IMR-90 (cell line): Measurements from ENCODE around the gene ASTE1. TPM values are rescaled to one million over a fixed set of nuclear protein-coding genes. Genes with fewer than 3 reads are reported as not detected.

Source experiments
- ATAC-seq: fragments of 200-7000 bp; cut with Tn5 transposase; 2 replicates; pipeline ENCODE4 v1.9.1; 2020; ENCODE audit warnings: low read depth, mild to moderate bottlenecking, moderate library complexity
- BruUV-seq: library from RNA; stranded (reverse); fragments of 400-500 nt; replicated peaks from 2 replicates; lab custom pipeline; 2021; lab: Mats Ljungman, UMichigan
- CTCF ChIA-PET: fragments of 300-600 bp; formaldehyde crosslinking; extraction: SDS; loops from one replicate; lab custom pipeline; 2021; ENCODE audit warnings: antibody characterized with exemption; lab: Yijun Ruan, JAX
- POLR2A ChIA-PET: fragments of 300-600 bp; sonication (Branson Sonifier 250); formaldehyde crosslinking; loops from one replicate; lab custom pipeline; 2022; ENCODE audit warnings: antibody characterized with exemption; ENCODE audit not compliant: unreplicated experiment; lab: Charles Lee
- DNase-seq: peaks from one replicate; pipeline ENCODE4 v3.0.0; 2013
- H2AFZ ChIP-seq: replicated peaks from 2 replicates; pipeline ENCODE3; 2013; ENCODE audit warnings: low read length, mild to moderate bottlenecking; ENCODE audit not compliant: poor library complexity
- H2AK5ac ChIP-seq: 2 replicates; pipeline ENCODE4 v1.6.1; 2013; ENCODE audit warnings: low read depth, low read length, inconsistent platforms
- H2AK9ac ChIP-seq: replicated peaks from 2 replicates; pipeline ENCODE3; 2013; ENCODE audit warnings: mild to moderate bottlenecking, low read depth, low read length, moderate library complexity; ENCODE audit not compliant: poor library complexity
- H2BK120ac ChIP-seq: 2 replicates; pipeline ENCODE4 v1.6.1; 2013; ENCODE audit warnings: low read depth, low read length, inconsistent platforms
- H2BK15ac ChIP-seq: 3 replicates; pipeline ENCODE4 v1.6.1; 2013; ENCODE audit warnings: low read depth, low read length, inconsistent platforms
- H2BK20ac ChIP-seq: 2 replicates; pipeline ENCODE4 v1.6.1; 2013; ENCODE audit warnings: low read depth, mild to moderate bottlenecking, inconsistent platforms, low read length, moderate library complexity
- H2BK5ac ChIP-seq: 2 replicates; pipeline ENCODE4 v1.6.1; 2013; ENCODE audit warnings: mild to moderate bottlenecking, low read depth, low read length, inconsistent platforms; ENCODE audit not compliant: poor library complexity, severe bottlenecking
- H3K14ac ChIP-seq: replicated peaks from 2 replicates; pipeline ENCODE4 v1.6.1; 2013; ENCODE audit warnings: low read depth, low read length, inconsistent platforms
- H3K18ac ChIP-seq: 2 replicates; pipeline ENCODE4 v1.6.1; 2013; ENCODE audit warnings: low read depth, low read length, control low read depth
- H3K23ac ChIP-seq: 2 replicates; pipeline ENCODE4 v1.6.1; 2013; ENCODE audit warnings: low read depth, low read length, inconsistent platforms
- H3K27ac ChIP-seq: 2 replicates; pipeline ENCODE4 v1.5.1; 2013; ENCODE audit warnings: mild to moderate bottlenecking, control low read depth, low read length; ENCODE audit not compliant: insufficient read depth
- H3K27me3 ChIP-seq: 2 replicates; pipeline ENCODE4 v1.6.1; 2013; ENCODE audit warnings: low read length; ENCODE audit not compliant: control insufficient read depth, insufficient read depth
- H3K36me3 ChIP-seq: 2 replicates; pipeline ENCODE4 v1.6.1; 2013; ENCODE audit warnings: low read length, mixed read lengths; ENCODE audit not compliant: control insufficient read depth, insufficient read depth
- H3K4ac ChIP-seq: 2 replicates; pipeline ENCODE4 v1.6.1; 2013; ENCODE audit warnings: low read depth, low read length, inconsistent platforms
- H3K4me1 ChIP-seq: 2 replicates; pipeline ENCODE4 v1.6.1; 2013; ENCODE audit warnings: low read length, mixed read lengths; ENCODE audit not compliant: control insufficient read depth, insufficient read depth
- H3K4me2 ChIP-seq: 2 replicates; pipeline ENCODE4 v1.6.1; 2013; ENCODE audit warnings: low read depth, mild to moderate bottlenecking, control low read depth, low read length, moderate library complexity
- H3K4me3 ChIP-seq: 2 replicates; pipeline ENCODE4 v1.5.1; 2013; ENCODE audit warnings: low read depth, mild to moderate bottlenecking, control low read depth, low read length, moderate library complexity; ENCODE audit not compliant: insufficient read depth
- H3K56ac ChIP-seq: 2 replicates; pipeline ENCODE4 v1.6.1; 2013; ENCODE audit warnings: low read length, inconsistent platforms; ENCODE audit not compliant: insufficient read depth; ENCODE audit errors: extremely low read depth
- H3K79me1 ChIP-seq, 2 experiments: 2 replicates each; pipeline ENCODE4 v1.6.1; 2013; ENCODE audit warnings: low read length in 2 of 2, inconsistent platforms in 1 of 2, low read depth in 1 of 2
- H3K9ac ChIP-seq: 2 replicates; pipeline ENCODE4 v1.6.1; 2013; ENCODE audit warnings: low read depth, low read length, control low read depth
- H3K9me1 ChIP-seq: 2 replicates; pipeline ENCODE4 v1.6.1; 2013; ENCODE audit warnings: low read length, inconsistent platforms; ENCODE audit not compliant: insufficient read depth
- H3K9me3 ChIP-seq: 2 replicates; pipeline ENCODE4 v1.6.1; 2013; ENCODE audit warnings: low read length; ENCODE audit not compliant: control insufficient read depth, insufficient read depth
- H4K20me1 ChIP-seq: 2 replicates; pipeline ENCODE4 v1.6.1; 2013; ENCODE audit warnings: low read length, inconsistent platforms; ENCODE audit not compliant: insufficient read depth
- H4K5ac ChIP-seq: 2 replicates; pipeline ENCODE4 v1.6.1; 2013; ENCODE audit warnings: mild to moderate bottlenecking, low read depth, low read length, control low read depth
- H4K8ac ChIP-seq, 2 experiments: 2 replicates each; pipeline ENCODE4 v1.6.1; 2013; ENCODE audit warnings: low read depth in 2 of 2, low read length in 2 of 2, control low read depth in 1 of 2, inconsistent platforms in 1 of 2
- H4K91ac ChIP-seq: 2 replicates; pipeline ENCODE4 v1.6.1; 2013; ENCODE audit warnings: low read depth, low read length, inconsistent platforms; ENCODE audit not compliant: insufficient read depth
- BHLHE40 ChIP-seq: fragments of 150-350 bp; IDR thresholded peaks from 2 replicates; pipeline ENCODE4 v1.6.1; 2016; ENCODE audit warnings: mild to moderate bottlenecking, low read depth, low read length
- CEBPB ChIP-seq: IDR thresholded peaks from 2 replicates; pipeline ENCODE4 v1.6.1; 2012; ENCODE audit warnings: low read depth, low read length, improper control_type of control experiment
- CHD1 ChIP-seq: IDR thresholded peaks from 2 replicates; pipeline ENCODE4 v1.6.1; 2012; ENCODE audit warnings: low read depth, low read length, improper control_type of control experiment
- ELK1 ChIP-seq: fragments of 150-350 bp; IDR thresholded peaks from 2 replicates; pipeline ENCODE4 v1.6.1; 2016; ENCODE audit warnings: low read depth, mild to moderate bottlenecking, low read length, moderate library complexity, borderline replicate concordance
- FOS ChIP-seq: fragments of 150-350 bp; IDR thresholded peaks from 2 replicates; pipeline ENCODE4 v1.6.1; 2016; ENCODE audit warnings: low read depth, low read length
- MAFK ChIP-seq: IDR thresholded peaks from 2 replicates; pipeline ENCODE4 v1.6.1; 2012; ENCODE audit warnings: low read depth, low read length, improper control_type of control experiment
- MAZ ChIP-seq: IDR thresholded peaks from 2 replicates; pipeline ENCODE4 v1.6.1; 2012; ENCODE audit warnings: low read depth, mild to moderate bottlenecking, low read length, improper control_type of control experiment, moderate library complexity, borderline replicate concordance
- MXI1 ChIP-seq: IDR thresholded peaks from 2 replicates; pipeline ENCODE4 v1.6.1; 2012; ENCODE audit warnings: low read depth, mild to moderate bottlenecking, low read length, moderate library complexity, borderline replicate concordance
- NFE2L2 ChIP-seq: fragments of 150-350 bp; IDR thresholded peaks from 2 replicates; pipeline ENCODE4 v1.6.1; 2016; ENCODE audit warnings: low read depth, mild to moderate bottlenecking, low read length
- POLR2A ChIP-seq: IDR thresholded peaks from 2 replicates; pipeline ENCODE4 v1.6.1; 2012; ENCODE audit warnings: mild to moderate bottlenecking, low read depth, low read length
- RAD21 ChIP-seq: IDR thresholded peaks from 2 replicates; pipeline ENCODE4 v1.6.1; 2012; ENCODE audit warnings: low read length, improper control_type of control experiment
- RCOR1 ChIP-seq: IDR thresholded peaks from 2 replicates; pipeline ENCODE4 v1.6.1; 2012; ENCODE audit warnings: mild to moderate bottlenecking, low read length, improper control_type of control experiment; ENCODE audit not compliant: insufficient replicate concordance
- SMC3 ChIP-seq: fragments of 150-350 bp; IDR thresholded peaks from 2 replicates; pipeline ENCODE4 v1.6.1; 2016; ENCODE audit warnings: low read depth, mild to moderate bottlenecking, antibody characterized with exemption, low read length, moderate library complexity
- USF2 ChIP-seq: fragments of 150-350 bp; IDR thresholded peaks from 2 replicates; pipeline ENCODE4 v1.6.1; 2017; ENCODE audit warnings: mild to moderate bottlenecking, antibody characterized with exemption, low read length, low read depth
- WGBS, 2 experiments: methylation state at CpG; one replicate each; pipeline versions ENCODE4 v1.1.5 to v1.1.7; 2013; ENCODE audit warnings: missing lambda C conversion rate in 2 of 2; ENCODE audit not compliant: insufficient read length in 1 of 2; ENCODE audit errors: extremely low coverage in 2 of 2; 5-methylcytosine and 5-hydroxymethylcytosine counted together
- dilution Hi-C: fragments of 300-500 bp; cut with HindIII; formaldehyde crosslinking; loops from one replicate; pipeline ENCODE4 v1.14.3; 2018; ENCODE audit warnings: low sequenced_read_pairs; ENCODE audit not compliant: unreplicated experiment
- in situ Hi-C: fragments of 300-500 bp; cut with MboI; formaldehyde crosslinking; loops from 3 replicates; pipeline ENCODE4 v1.14.3; 2019; ENCODE audit warnings: low sequenced_read_pairs, inconsistent platforms, mixed read lengths
- intact Hi-C: fragments of 100-400 bp; cut with micrococcal nuclease; formaldehyde crosslinking; loops from 2 replicates; pipeline ENCODE4 v1.10.0; 2022
- polyA plus RNA-seq, 3 experiments: library from polyadenylated mRNA; depleted of rRNA; stranded (reverse); fragments of >200 nt; gene quantifications; 2 replicates each; pipeline ENCODE4 v1.2.3, GENCODE V29; 2012; ENCODE audit warnings: low replicate concordance in 1 of 3
- total RNA-seq: library from RNA; depleted of rRNA; stranded (reverse); fragments of >200 nt; gene quantifications from 2 replicates; pipeline ENCODE4 v1.2.3, GENCODE V29; 2012

ASTE1 gene
- total and polyA plus RNA-seq, 2 of the 4 experiments (the other 2 are of a cell fraction): 3.2 to 7.5 TPM

- intact Hi-C loops (no loop called here), in situ Hi-C loops (loop anchor here (25.0 kb wide), 1 partner anchor 239 kb away; the partner anchor contains the start of gene PIK3R4), dilution Hi-C loops (no loop called here)
- no peak overlapping the region for H4K91ac ChIP-seq
- H3K18ac ChIP-seq: no peak overlapping the region
- H3K56ac ChIP-seq: no peak overlapping the region
- CTCF ChIA-PET: no interaction called here
- POLR2A ChIA-PET: no interaction called here
- no peaks in the 10 kb centered on the region for H3K4me1 ChIP-seq
- no TSS peak for BruUV-seq
- H2BK120ac ChIP-seq: no peak overlapping the region
- no peak overlapping the region for H2BK5ac ChIP-seq
- peaks cover 3% of the 10 kb centered on the region; the same call in 1 of the 2 replicates for H3K9me1 ChIP-seq
- no peaks in the 10 kb centered on the region for H3K9me3 ChIP-seq
- H3K4me2 ChIP-seq: no peak overlapping the region
- 100% methylated on average over 2 of the region's 4 CpGs; no CpG with 5 or more reads in 1 of the 2 experiments for WGBS, 2 experiments
- no peak overlapping the region for H3K27ac ChIP-seq
- no peak overlapping the region for H4K5ac ChIP-seq
- no peak overlapping the region for H2BK15ac ChIP-seq
- no peak overlapping the region for H2AFZ ChIP-seq
- no peak overlapping the region for H3K23ac ChIP-seq
- H4K8ac ChIP-seq: no peak overlapping the region
- DNase-seq (no peak), ATAC-seq (no peak)
- no peak overlapping the region for H2AK9ac ChIP-seq
- no peaks in the 10 kb centered on the region for H3K27me3 ChIP-seq
- no peak overlapping the region for H3K9ac ChIP-seq
- H3K4ac ChIP-seq: no peak overlapping the region
- no peak overlapping the region for H2AK5ac ChIP-seq
- H2BK20ac ChIP-seq: no peak overlapping the region
- no peak for TF ChIP-seq MXI1
- no peak for TF ChIP-seq RCOR1
- TF ChIP-seq FOS: no peak
- TF ChIP-seq NFE2L2: no peak
- TF ChIP-seq ELK1: no peak
- TF ChIP-seq CEBPB: no peak
- no peak for TF ChIP-seq BHLHE40
- no peak for TF ChIP-seq POLR2A
- no peak for TF ChIP-seq SMC3
- no peak for TF ChIP-seq MAZ
- TF ChIP-seq CHD1: no peak
- TF ChIP-seq RAD21: no peak
- TF ChIP-seq MAFK: no peak
- TF ChIP-seq USF2: no peak
- no peak overlapping the region for H3K4me3 ChIP-seq
- H4K20me1 ChIP-seq: no peaks in the 10 kb centered on the region
- H3K36me3 ChIP-seq: peaks cover 17% of the 10 kb centered on the region
- no peak overlapping the region for H3K14ac ChIP-seq
- peaks cover 3 to 7% of the 10 kb centered on the region in 2 experiments; a peak in 3 of 4 replicates for H3K79me1 ChIP-seq
Observed at GRCh38 chr3:130976706-130977105, 49.9 kb downstream of the ASTE1 start.
